ENCODE data around the gene PMIS2.

GRCh38 chr19:35612559-35613321 lies 26.8 kb downstream of the PMIS2 start, which contains the start of gene HAUS5:
- TF ChIP-seq CTCF (IDR thresholded peaks at IDR 0.05) (no peak), EP300 (IDR thresholded peaks at IDR 0.05) (no peak)

All from suprapubic skin (tissue), 3 donors.